C4-2B (cell line): ENCODE measurements around the gene PCYOX1L.

Experiments used
- ZFX ChIP-seq: fragments of 450-650 bp; IDR thresholded peaks from 2 replicates; pipeline ENCODE4 v1.6.1; 2017
- TF ChIP-seq, protein P1 (sequence below): fragments of 450-650 bp; conservative IDR thresholded peaks from 2 replicates; pipeline ENCODE4 v1.5.1; 2017; ENCODE audit warnings: mild to moderate bottlenecking

DNA sequence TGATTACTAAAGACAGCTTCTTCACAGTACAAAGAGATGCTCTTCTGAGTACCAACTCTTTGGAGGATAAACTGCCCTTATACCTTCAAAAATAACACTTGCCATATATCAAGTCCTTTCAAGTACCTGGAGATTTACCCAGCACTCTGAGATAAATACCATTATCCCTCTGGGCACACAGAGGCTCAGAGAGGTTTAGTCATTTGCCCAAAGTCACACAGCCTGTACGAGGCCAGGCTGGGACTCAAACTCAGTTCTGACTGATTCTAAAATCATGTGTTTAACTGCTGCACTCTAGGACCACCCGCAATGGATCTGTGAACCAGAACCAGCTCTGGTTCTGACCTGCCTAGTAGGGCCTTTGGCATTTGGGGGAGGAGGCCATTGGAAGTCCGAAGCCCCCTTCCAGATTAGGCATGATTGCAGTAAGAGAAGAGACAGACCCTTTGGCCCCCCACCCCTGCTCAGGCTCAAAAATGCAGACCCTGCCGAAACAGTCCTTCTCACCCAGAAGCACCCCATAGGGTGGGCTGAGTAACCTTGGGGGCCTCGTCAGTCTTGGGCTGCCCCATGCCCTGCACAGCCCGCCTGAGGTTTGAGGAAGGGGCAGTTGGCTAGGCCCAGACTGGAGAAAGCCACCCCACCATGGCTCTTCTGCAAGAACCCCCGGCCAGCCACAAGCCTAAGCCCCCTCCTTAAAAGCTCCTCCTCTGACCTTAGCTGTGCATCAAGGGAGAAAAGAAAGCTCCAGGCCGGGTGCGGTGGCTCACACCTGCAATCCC, 54.1 kb downstream of the PCYOX1L start:
- TF ChIP-seq, protein P1, sequence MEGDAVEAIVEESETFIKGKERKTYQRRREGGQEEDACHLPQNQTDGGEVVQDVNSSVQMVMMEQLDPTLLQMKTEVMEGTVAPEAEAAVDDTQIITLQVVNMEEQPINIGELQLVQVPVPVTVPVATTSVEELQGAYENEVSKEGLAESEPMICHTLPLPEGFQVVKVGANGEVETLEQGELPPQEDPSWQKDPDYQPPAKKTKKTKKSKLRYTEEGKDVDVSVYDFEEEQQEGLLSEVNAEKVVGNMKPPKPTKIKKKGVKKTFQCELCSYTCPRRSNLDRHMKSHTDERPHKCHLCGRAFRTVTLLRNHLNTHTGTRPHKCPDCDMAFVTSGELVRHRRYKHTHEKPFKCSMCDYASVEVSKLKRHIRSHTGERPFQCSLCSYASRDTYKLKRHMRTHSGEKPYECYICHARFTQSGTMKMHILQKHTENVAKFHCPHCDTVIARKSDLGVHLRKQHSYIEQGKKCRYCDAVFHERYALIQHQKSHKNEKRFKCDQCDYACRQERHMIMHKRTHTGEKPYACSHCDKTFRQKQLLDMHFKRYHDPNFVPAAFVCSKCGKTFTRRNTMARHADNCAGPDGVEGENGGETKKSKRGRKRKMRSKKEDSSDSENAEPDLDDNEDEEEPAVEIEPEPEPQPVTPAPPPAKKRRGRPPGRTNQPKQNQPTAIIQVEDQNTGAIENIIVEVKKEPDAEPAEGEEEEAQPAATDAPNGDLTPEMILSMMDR = no peak
- no peak for TF ChIP-seq ZFX
